Measurements from ENCODE around the gene LRRK1.

The LRRK1 gene

DNA sequence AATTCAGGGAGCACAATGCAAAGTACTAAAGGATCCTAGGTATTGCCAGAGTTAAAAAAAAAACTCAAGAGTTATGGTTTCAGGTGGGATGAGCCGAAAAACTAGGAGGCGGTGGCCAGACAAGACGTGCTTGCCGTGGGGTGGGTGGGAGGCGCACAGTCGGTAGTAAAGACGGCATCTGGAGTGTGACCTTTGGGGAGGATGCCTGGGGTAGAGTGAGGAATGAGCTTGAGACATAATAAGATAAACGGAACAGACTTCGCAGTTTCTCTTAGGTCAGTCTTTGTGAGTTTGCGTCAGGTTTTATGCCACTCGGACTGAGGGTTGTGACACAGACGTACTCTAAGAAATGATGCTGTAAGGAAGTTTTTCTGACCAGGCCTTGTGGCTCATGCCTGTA lies 139.6 kb downstream of the LRRK1 start:
- no peak for DNase-seq (ENCODE audit: low read depth)

DNA sequence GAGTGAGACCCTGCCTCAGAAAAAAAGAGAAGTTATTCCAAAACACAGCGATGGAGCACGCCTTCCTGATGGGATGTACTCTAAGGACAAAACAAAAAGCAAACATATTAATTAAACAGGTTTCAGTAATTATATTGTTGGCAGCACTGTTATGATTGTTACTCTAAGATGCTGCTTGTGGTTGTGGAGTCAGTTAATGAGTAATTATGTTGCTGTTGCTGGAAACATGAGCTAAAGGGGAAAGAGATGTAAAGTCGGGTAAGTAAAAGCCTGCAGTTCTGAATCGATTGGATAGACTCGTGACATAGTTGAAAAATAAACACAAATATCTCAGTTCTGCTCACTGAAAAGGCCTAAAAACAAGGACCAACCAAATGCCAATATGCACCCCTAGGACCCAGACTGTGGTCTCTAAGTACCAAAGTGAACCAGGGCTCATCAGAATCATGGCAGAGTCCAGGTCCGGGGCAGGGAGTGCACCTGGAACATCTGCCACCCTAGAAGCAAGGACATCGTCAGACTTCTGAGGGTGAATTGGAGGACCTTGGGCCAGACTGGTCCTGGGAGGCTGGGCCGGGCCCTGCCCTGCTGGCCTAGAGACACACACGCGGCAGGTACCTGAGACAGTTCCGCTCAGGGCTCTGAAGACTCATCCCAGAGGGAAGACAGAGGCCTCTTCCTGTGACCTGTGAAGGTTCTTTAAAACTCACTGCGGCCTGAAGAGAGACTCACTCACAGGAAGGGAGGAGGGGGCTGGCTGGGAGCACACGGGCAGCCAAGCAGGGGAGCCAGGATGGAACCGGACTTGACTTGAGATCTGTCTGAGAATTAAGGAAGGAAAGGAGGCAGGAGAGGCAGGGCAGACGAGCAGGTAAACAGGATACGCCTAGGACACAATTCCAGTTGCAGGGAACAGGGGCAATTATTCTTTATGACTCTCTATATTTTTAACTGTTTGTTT lies 140.5 kb downstream of the LRRK1 start:
- DNase-seq (ENCODE audit: low read depth), result no peak

DNA sequence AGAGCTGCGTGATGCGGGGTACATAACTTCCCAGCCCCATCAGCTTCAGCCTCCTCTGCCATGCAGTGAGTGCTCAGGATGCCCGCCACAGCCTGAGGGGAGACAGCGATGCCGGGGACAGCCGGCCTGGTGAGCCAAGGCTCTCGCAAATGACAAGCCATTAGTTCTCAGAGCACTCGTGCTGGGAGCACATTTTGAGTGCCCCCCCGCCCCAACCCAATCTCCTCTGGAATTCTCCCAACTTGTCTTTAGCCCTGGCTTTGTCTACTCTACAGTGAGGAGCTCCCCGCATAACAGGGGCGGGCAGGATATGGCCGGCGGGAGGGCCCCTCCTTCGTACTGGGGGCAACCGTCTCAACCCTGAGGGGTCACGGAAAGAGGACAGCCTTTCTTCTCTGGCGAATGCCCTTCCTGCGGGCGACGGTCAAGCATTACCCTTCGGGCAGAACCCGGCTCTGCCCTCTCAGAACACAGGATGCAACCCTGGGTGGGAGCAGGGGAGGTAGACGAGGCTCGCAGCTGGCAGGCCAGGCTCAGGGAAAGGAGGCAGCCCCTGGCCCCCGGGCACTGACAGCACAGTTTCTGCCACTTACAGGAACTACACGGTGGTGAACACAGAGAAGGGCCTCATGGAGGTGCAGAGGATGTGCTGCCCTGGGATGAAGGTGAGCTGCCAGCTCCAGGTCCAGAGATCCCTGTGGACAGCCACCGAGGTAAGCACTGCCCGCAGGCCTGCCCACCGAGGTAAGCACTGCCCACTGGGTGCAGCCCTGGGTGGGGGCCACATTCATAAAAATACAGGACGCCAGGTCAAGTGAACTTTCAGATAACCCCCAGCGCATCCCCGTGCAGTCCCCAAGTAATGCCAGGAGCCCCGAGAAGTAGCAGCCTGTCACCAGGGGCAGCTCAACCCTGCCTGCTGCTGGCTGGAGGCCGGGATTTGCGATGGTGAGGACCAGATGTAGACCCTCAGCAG lies 141.7 kb downstream of the LRRK1 start:
- DNase-seq (ENCODE audit: low read depth), result no peak

DNA sequence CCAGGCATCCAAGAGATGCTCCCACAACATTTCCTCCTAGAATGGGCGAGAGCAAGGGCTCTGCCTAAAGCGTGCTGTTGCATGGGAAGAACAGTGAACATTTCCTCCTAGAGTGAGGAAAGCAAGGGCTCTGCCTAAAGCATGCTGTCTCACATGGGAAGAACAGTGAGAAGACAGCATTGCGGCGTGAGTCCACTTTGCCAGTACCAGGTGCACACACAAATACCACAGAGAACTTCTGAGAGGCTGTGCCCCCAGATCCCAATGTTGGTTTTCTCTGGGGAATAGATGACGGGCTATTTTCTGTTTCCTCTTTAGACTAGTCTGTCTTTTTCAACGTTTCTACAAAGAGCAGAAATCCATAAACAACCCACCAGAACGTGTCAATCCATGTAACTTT lies 142.9 kb downstream of the LRRK1 start:
- DNase-seq (ENCODE audit: low read depth), result no peak

DNA sequence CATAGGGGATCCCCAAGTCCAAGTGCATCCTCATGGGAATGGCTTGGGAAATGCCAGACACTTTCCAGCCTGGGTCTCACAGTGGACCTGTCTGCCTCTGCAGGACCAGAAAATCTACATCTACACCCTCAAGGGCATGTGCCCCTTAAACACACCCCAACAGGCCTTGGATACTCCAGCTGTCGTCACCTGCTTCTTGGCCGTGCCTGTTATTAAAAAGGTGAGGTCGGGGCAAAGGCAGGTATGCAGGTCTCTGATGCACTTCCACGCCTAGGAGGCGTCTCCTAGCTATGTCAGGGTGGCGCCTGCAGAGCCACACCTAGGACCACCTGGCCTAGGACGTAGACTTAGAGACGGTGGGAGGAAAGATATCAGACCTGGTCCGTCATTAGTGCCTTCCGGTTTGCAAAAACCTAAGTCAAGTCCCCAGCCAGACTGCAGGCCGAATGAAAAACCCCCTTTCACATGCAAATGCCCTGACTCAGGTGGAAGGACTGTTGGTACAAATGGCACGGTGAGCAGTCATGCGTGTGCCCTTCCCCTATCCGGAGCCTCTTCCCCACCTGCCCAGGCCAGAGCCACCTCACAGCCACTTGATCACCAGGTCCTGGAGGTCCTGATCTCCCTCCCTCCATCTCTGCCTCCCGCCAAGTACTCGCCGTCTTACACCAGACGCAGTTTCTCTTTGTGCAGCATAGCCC lies 143.5 kb downstream of the LRRK1 start:
- DNase-seq (ENCODE audit: low read depth), result no peak

DNA sequence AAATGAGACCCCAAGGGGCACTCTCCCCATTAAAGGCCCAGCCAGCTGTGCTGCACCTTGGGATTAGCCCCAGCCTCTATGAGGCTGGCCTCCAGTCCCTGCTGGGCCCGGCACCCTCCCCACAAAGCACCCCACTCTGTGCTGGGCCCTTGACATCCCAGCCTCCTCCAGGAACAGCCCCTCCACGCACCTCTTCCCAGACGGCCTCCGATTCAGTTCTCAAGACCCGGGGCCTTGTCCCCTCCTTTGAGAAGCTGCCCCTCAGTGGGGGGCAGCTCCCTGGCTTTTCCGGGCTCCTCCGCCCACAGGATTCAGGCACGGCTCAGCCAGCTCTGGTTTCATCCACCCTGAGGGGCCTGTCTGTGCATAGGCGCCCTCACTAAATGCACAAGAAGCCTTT lies 144.1 kb downstream of the LRRK1 start:
- no peak for DNase-seq (ENCODE audit: low read depth)

DNA sequence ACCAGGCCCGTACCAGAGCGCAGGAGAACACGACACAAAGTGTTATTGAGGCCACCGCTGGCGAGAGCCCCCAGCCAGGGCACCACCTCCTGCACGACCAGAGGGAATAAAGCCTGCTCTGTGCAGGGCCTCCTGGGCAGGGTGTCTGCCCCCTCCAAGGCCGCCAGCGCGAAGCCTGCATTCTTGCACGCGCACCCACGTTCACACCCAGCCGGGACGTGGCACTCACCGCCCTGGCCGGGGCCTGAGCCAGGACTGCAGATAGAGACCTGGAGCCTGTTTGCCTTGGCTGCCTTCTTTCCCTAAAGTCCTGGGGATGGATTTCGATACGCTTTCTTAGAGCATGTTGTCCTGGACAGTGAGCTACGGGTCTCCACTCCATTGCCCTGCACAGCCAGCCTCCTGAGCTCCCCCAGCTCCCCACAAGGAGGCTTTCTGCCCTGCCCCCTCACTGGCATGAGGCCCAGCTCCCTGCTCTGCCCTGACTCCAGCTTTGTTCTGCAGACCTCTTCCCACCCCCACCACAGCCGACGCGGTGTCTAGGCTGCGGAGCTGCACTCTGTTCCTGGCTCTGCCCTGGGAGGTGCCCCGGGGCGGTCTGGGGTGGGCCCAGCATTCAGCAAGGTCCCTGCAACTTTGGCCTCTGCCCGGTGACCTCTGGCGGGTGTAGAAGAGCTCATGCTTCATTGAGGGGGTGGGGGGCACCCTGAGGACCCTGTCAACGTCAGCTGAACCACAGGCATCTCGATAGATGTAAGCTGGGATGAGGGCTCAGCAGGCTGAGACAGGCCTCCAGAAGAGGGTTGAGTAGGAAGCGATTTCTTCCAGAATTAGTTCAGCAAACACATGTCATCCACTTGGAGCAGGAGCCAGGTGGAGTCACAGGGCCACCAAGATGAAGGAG lies 145.0 kb downstream of the LRRK1 start:
- DNase-seq (ENCODE audit: low read depth), result no peak

DNA sequence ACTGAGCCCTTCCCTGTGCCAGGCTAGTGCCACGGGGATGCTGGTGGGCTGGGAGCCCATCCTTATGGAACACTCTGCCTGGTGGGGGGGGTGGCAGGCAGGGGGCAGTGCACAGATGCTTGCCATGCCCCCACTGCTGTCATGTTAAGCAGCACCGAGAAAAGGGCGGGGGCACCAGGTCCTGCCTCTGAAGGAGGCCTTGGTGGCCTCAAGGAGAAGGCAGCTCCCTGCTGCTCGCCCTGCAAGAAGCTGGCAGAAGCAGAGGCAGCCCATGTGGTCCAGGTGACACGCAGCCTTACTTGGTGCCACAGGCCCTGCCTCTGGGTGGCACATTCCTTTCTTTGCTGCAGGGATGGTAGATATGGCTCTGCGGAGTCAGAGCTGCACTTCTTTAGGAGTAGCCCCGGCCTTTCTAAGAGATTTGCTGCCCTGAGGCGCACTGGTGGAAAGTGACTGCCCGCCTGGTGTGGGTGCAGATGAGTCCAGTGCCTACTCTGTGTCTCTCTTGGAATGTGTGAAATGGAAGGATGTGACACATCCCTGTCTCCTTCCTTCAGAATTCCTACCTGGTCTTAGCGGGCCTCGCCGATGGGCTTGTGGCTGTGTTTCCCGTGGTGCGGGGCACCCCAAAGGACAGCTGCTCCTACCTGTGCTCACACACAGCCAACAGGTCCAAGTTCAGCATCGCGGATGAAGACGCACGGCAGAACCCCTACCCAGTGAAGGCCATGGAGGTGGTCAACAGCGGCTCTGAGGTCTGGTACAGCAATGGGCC lies 145.8 kb downstream of the LRRK1 start:
- no peak for DNase-seq (ENCODE audit: low read depth)

DNA sequence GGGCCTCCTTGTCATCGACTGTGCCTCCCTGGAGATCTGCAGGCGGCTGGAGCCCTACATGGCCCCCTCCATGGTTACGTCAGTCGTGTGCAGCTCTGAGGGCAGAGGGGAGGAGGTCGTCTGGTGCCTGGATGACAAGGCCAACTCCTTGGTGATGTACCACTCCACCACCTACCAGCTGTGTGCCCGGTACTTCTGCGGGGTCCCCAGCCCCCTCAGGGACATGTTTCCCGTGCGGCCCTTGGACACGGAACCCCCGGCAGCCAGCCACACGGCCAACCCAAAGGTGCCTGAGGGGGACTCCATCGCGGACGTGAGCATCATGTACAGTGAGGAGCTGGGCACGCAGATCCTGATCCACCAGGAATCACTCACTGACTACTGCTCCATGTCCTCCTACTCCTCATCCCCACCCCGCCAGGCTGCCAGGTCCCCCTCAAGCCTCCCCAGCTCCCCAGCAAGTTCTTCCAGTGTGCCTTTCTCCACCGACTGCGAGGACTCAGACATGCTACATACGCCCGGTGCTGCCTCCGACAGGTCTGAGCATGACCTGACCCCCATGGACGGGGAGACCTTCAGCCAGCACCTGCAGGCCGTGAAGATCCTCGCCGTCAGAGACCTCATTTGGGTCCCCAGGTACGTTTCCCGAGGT lies 146.5 kb downstream of the LRRK1 start:
- DNase-seq (ENCODE audit: low read depth), result no peak

DNA sequence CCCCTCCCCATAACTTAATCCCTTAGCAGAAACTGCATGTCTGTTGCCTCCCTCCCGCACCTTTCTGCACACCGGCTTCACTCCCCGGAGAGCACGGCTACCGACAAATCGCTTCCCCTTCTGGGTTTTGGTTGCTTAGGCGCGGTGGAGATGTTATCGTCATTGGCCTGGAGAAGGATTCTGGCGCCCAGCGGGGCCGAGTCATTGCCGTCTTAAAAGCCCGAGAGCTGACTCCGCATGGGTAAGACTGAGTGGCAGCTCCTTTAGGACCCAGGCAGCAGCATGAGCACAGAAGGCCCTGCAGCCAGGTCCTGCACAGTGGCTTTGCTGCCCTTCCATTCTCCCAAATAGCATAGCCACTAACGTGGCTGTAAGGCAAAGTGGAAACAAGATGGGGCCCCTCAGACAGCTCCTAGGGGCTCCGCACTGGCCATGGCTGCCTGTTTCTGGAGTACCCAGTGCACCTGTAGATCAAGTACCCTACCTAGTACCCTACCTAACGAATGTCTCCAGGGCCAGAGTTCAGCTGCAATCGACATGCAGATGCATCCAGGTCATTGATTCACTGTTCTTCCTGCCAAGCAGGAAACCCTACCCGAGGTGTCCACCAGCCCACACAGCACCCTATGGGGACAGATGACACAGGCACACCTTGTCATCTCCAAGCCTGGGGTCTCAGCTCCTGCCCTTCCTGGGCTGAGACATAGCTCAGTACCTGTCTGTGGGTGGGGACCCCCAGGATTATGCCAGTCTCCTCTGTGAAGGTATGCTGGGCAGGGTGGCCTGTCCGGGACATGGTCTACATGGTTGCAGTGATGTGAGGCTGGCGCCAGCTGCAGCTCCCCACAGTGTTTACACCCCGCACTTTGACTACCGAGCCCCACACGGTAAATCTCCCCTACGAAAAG lies 147.6 kb downstream of the LRRK1 start:
- no peak for DNase-seq (ENCODE audit: low read depth)

DNA sequence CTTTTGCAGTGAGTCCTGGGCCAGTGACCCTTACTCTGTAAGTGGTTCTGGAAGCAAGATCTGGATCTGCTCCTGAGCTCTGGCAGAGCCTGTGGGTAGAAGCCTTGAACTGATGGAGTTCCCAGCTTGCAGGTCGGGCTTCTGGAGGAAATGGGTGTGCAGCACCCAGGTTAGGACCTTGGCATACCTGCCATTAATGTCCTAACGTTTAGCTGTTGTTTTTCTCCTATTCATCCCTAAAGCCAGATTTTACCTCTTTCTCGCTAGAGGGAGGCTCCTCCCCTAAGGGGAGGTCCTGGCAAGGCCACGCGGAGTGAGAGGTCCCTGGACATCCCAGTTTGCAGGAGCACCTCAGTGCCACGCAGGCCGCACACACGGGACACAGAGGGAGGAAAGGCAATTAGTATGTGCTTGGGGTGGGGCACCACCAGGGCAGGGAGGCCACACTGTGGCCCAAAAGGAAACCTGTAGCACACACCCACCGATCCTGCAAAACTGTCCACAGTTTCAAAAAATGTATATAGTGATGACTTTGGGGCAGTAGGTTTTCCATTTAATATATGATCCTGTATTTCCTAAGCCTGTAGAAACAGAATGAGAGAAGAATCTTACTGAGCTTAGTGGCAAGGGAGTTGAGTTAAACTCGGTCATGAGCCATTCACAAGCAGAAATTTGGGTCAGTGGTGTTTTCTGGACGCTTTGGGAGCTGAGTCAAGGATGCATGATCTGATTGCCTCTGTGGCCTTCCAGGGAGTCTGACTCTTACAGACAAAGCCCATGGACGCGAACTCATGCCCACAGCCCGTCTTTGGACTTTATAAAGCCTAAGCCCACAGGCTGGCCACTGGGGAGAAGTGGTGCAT lies 148.7 kb downstream of the LRRK1 start:
- DNase-seq (ENCODE audit: low read depth), result no peak

DNA sequence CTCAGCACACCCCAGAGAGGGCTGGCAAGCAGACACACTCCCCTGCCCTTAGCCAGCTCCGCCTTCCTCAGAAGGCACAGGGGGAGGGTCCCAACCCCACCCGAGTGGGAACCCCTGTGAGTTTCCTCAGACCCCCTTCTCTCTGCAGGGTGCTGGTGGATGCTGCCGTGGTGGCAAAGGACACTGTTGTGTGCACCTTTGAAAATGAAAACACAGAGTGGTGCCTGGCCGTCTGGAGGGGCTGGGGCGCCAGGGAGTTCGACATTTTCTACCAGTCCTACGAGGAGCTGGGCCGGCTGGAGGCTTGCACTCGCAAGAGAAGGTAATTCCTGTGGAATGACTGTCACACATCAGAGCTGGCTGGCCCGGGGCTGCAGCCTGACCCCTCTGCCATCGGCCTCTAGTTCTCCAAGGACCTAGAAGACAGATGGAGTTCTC lies 149.4 kb downstream of the LRRK1 start:
- no peak for DNase-seq (ENCODE audit: low read depth)

DNA sequence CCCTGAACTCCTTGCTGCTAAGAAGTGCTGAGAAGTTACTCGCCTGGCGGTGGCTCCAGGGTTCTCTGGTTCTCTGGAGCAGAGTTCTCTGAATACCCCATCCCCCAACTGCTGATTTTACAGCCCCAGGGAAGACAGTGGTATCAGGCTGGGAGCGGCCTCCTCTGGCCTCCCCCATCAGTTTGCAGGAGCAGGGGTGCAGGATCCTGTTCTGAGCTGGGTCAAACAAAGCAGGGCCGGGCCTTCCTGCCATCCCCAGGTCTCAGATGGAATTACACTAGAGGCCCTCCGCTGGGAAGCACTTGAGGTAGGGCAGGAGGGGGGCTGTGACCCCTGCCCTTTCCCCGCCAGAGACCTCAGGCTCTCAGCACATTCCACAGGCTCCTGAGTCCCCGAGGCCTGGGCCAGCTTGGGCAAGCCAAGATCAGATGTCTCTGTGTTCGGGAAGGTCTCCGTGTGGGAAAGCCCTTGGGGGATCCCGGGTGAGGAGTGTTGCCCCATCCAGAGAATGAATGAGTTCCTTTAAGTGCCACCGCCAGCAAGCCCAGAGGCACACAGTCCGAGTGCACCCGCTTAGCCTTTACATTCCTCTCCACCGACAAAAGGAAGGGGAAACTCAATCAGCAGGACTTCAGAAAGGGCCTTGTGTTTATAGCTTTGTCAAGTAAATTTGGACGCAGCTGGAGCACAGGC lies 149.9 kb downstream of the LRRK1 start:
- no peak for DNase-seq (ENCODE audit: low read depth)

DNA sequence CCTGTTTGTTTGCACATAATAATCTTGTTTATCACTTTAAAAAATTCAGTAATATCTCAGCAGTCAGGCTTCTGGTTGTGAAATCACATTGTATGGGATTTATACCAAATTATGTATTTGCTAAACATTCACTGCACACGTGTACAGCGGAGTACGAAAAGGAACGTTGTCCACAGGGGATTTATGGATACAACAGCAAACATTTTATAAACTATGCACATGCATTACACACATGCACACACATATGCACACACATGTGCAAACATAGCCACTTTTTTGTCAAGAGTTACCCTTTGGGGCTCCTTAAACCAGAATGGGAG lies 150.5 kb downstream of the LRRK1 start:
- DNase-seq (ENCODE audit: low read depth), result no peak

DNA sequence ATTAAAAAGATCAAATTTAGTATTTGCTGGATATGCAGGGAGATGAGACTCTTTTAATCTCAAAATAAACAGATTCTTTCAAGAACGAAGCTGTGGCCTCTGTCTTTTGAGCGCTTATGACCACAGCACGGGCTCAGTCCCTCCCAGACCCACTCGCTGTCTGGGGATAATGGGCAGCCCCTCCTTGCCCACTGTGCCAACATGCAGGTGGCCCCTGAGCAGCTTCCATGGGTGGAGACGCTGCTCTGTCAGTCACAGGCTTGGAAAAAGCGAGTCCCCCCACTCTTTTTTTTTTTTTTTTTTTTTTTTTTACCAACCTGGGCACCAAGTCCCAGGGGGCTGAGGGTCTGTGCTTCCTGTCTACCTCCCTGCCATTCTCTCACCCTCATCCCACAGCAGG lies 150.9 kb downstream of the LRRK1 start:
- DNase-seq (ENCODE audit: low read depth), result no peak

DNA sequence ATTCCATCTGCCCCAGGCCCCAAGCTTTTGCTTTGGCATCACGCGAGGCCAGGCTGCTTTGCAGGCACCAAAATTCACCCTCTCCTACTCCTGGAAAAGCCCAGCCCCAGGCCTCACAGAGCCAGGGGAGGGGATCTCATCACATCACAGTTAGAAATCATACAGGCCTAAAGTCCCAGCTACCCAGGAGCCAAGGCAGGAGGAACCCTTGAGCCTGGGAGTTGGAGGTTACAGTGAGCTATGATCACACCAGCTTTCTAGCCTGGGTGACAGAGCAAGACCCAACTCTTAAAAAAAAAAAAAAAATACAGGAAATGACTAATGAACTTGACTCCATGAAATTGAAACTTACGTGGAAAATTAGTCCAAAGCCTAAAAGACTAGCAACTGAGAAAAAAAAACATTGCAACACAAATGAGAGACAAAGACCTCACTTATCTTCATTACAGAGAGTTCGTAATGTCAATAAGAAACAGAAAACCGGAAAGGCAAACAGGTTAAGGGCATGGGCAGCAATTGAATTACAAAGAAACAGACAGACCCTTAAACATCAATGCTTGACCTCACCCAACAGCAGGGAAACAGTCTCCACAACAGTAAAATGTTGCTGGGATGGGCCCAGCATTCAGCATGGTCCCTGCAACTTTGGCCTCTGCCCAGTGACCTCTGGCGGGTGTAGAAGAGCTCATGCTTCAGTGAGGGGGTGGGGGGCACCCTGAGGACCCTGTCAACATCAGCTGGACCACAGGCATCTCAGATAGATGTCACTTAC lies 151.5 kb downstream of the LRRK1 start:
- no peak for DNase-seq (ENCODE audit: low read depth)

All from T-helper 22 cell (primary cell).